K562 (cell line): ENCODE data around the gene HMGN1. TPM values are rescaled to one million over a fixed set of nuclear protein-coding genes. Genes with fewer than 3 reads are reported as not detected.

Source experiments
- BRF1 ChIP-seq: IDR thresholded peaks from 3 replicates; pipeline ENCODE4 v1.6.1; 2011; ENCODE audit warnings: borderline replicate concordance, mild to moderate bottlenecking; ENCODE audit not compliant: insufficient read length; ENCODE audit errors: extremely low read depth
- GTF2A2 ChIP-seq: IDR thresholded peaks from 2 replicates; pipeline ENCODE4 v1.6.1; 2016; ENCODE audit warnings: mild to moderate bottlenecking, missing genetic modification characterization, missing compliant biosample characterization
- IRF2 ChIP-seq: sonication (generic); formaldehyde crosslinking; IDR thresholded peaks from 2 replicates; pipeline ENCODE4 v1.8.1; 2022; ENCODE audit warnings: mild to moderate bottlenecking, missing genetic modification reagents
- KAT8 ChIP-seq: fragments of 450-650 bp; IDR thresholded peaks from 2 replicates; pipeline ENCODE4 v1.6.1; 2016; ENCODE audit warnings: low read depth, mild to moderate bottlenecking
- MXD1 ChIP-seq: fragments of 250-450 bp; sonication (Bioruptor Pico); IDR thresholded peaks from 2 replicates; pipeline ENCODE4 v1.8.0; 2021; ENCODE audit warnings: borderline replicate concordance, mild to moderate bottlenecking, moderate library complexity; ENCODE audit not compliant: poor library complexity, severe bottlenecking
- NCOA4 ChIP-seq: fragments of 450-650 bp; IDR thresholded peaks from 2 replicates; pipeline ENCODE4 v1.6.1; 2018; ENCODE audit warnings: mild to moderate bottlenecking; ENCODE audit not compliant: partially characterized antibody
- NR2C2 ChIP-seq, 2 experiments: fragments of 200-800 bp in 1 of 2; sonication (Bioruptor generic) in 1 of 2; sonication (generic) in 1 of 2; formaldehyde crosslinking in 1 of 2; IDR thresholded peaks; 2 replicates each; pipeline versions ENCODE4 v1.6.1 to v1.8.0; 2016 to 2022; ENCODE audit warnings: mild to moderate bottlenecking in 1 of 2, missing compliant biosample characterization in 1 of 2, missing genetic modification characterization in 1 of 2, missing genetic modification reagents in 1 of 2
- RB1 ChIP-seq: fragments of 450-650 bp; IDR thresholded peaks from 2 replicates; pipeline ENCODE4 v1.6.1; 2017; ENCODE audit warnings: low read depth, mild to moderate bottlenecking
- SPI1 ChIP-seq: IDR thresholded peaks from 2 replicates; pipeline ENCODE4 v1.6.1; 2011; ENCODE audit warnings: low read depth, low read length, control low read depth, borderline replicate concordance
- TCF7 ChIP-seq: sonication (generic); IDR thresholded peaks from 2 replicates; pipeline ENCODE4 v1.6.1; 2016; ENCODE audit warnings: antibody characterized with exemption, borderline replicate concordance
- ZNF280A ChIP-seq: fragments of 450-650 bp; IDR thresholded peaks from 2 replicates; pipeline ENCODE4 v1.6.1; 2018; ENCODE audit warnings: mild to moderate bottlenecking, low read depth; ENCODE audit not compliant: partially characterized antibody
- ZNF311 ChIP-seq: fragments of 250-450 bp; sonication (Bioruptor Pico); IDR thresholded peaks from 2 replicates; pipeline ENCODE4 v1.4.0; 2020; ENCODE audit warnings: mild to moderate bottlenecking, moderate library complexity
- ZNF431 ChIP-seq: sonication (generic); formaldehyde crosslinking; IDR thresholded peaks from 2 replicates; pipeline ENCODE4 v1.8.0; 2022; ENCODE audit warnings: mild to moderate bottlenecking, missing genetic modification reagents
- ZNF668 ChIP-seq: fragments of 250-450 bp; sonication (Bioruptor Pico); IDR thresholded peaks from 2 replicates; pipeline ENCODE4 v1.8.0; 2022; ENCODE audit warnings: mild to moderate bottlenecking, inconsistent platforms
- ZNF76 ChIP-seq: fragments of 250-450 bp; sonication (Bioruptor Pico); IDR thresholded peaks from 2 replicates; pipeline ENCODE4 v1.4.0; 2020; ENCODE audit warnings: mild to moderate bottlenecking, moderate library complexity, borderline replicate concordance
- ZNF766 ChIP-seq: fragments of 200-800 bp; sonication (Bioruptor generic); conservative IDR thresholded peaks from 2 replicates; pipeline ENCODE4 v1.6.1; 2016; ENCODE audit warnings: missing genetic modification characterization, missing compliant biosample characterization
- polyA plus RNA-seq, 8 experiments: library from polyadenylated mRNA; depleted of rRNA in 4 of 8; stranded (reverse) in 5 of 8; unstranded in 3 of 8; fragments of >200 nt; fragmentation: Nextera tagmentation in 2 of 8; fragmentation: Illumina TruSeq in 1 of 8; extraction: Ambion mirVana in 2 of 8; extraction: Trizol in 1 of 8; gene quantifications; 2 replicates each; pipeline versions ENCODE4 v1.2.1 to v1.2.3, GENCODE V29; 2011 to 2014; ENCODE audit warnings: inconsistent platforms in 1 of 8, missing spikeins in 1 of 8
- total RNA-seq, 7 experiments: library from RNA; depleted of rRNA in 6 of 7; stranded (reverse); fragments of >200 nt in 6 of 7; fragmentation: Illumina TruSeq in 2 of 7; extraction: Trizol in 2 of 7; gene quantifications; 2 replicates each; pipeline versions ENCODE4 v1.2.1 to v1.2.3, GENCODE V29; 2011 to 2021; ENCODE audit warnings: low replicate concordance in 1 of 7
- TF ChIP-seq, protein P1 (sequence below), 2 experiments: fragments of 450-650 bp; IDR thresholded peaks; 2 replicates each; pipeline ENCODE4 v1.6.1; 2016; ENCODE audit warnings: mild to moderate bottlenecking in 2 of 2, borderline replicate concordance in 1 of 2, low read depth in 1 of 2, moderate library complexity in 1 of 2

HMGN1 gene
- total and polyA plus RNA-seq, 9 of the 15 experiments (the other 6 are each of a cell fraction or from before 2014, with no cell fraction given) = 124 to 626 (median 498) TPM

- peak; percentile 94 for TF ChIP-seq RB1
- peak; percentile 35; the same call in 1 of the 2 replicates for TF ChIP-seq ZNF431 (CRISPR knock-in tag)
- TF ChIP-seq BRF1 = no peak
- peak; percentile 65; the same call in 1 of the 2 replicates for TF ChIP-seq ZNF311 (CRISPR knock-in tag)
- no peak for TF ChIP-seq NCOA4
- TF ChIP-seq ZNF668 (CRISPR knock-in tag) = 0 out of 2 replicates have a peak, but pooled peaks have one; percentile 52
- peak; percentile 97 for TF ChIP-seq GTF2A2 (tag)
- TF ChIP-seq NR2C2 (CRISPR knock-in tag; IDR thresholded peaks at IDR 0.05) = no peak; the same call in none of the 2 replicates
- TF ChIP-seq NR2C2 (tag; IDR thresholded peaks at IDR 0.05) = peak; percentile 63
- TF ChIP-seq ZNF76 (CRISPR knock-in tag) = peak; percentile 95; the same call in 1 of the 2 replicates
- peak; percentile 28 for TF ChIP-seq MXD1
- TF ChIP-seq ZNF280A = no peak
- TF ChIP-seq TCF7 = 0 out of 2 replicates have a peak, but pooled peaks have one; percentile 38
- peak; percentile 79; the same call in 1 of the 2 replicates for TF ChIP-seq ZNF766 (CRISPR knock-in tag)
- TF ChIP-seq SPI1 = peak; percentile 47; the same call in 1 of the 2 replicates
- no peak for TF ChIP-seq KAT8
- TF ChIP-seq, protein P1, sequence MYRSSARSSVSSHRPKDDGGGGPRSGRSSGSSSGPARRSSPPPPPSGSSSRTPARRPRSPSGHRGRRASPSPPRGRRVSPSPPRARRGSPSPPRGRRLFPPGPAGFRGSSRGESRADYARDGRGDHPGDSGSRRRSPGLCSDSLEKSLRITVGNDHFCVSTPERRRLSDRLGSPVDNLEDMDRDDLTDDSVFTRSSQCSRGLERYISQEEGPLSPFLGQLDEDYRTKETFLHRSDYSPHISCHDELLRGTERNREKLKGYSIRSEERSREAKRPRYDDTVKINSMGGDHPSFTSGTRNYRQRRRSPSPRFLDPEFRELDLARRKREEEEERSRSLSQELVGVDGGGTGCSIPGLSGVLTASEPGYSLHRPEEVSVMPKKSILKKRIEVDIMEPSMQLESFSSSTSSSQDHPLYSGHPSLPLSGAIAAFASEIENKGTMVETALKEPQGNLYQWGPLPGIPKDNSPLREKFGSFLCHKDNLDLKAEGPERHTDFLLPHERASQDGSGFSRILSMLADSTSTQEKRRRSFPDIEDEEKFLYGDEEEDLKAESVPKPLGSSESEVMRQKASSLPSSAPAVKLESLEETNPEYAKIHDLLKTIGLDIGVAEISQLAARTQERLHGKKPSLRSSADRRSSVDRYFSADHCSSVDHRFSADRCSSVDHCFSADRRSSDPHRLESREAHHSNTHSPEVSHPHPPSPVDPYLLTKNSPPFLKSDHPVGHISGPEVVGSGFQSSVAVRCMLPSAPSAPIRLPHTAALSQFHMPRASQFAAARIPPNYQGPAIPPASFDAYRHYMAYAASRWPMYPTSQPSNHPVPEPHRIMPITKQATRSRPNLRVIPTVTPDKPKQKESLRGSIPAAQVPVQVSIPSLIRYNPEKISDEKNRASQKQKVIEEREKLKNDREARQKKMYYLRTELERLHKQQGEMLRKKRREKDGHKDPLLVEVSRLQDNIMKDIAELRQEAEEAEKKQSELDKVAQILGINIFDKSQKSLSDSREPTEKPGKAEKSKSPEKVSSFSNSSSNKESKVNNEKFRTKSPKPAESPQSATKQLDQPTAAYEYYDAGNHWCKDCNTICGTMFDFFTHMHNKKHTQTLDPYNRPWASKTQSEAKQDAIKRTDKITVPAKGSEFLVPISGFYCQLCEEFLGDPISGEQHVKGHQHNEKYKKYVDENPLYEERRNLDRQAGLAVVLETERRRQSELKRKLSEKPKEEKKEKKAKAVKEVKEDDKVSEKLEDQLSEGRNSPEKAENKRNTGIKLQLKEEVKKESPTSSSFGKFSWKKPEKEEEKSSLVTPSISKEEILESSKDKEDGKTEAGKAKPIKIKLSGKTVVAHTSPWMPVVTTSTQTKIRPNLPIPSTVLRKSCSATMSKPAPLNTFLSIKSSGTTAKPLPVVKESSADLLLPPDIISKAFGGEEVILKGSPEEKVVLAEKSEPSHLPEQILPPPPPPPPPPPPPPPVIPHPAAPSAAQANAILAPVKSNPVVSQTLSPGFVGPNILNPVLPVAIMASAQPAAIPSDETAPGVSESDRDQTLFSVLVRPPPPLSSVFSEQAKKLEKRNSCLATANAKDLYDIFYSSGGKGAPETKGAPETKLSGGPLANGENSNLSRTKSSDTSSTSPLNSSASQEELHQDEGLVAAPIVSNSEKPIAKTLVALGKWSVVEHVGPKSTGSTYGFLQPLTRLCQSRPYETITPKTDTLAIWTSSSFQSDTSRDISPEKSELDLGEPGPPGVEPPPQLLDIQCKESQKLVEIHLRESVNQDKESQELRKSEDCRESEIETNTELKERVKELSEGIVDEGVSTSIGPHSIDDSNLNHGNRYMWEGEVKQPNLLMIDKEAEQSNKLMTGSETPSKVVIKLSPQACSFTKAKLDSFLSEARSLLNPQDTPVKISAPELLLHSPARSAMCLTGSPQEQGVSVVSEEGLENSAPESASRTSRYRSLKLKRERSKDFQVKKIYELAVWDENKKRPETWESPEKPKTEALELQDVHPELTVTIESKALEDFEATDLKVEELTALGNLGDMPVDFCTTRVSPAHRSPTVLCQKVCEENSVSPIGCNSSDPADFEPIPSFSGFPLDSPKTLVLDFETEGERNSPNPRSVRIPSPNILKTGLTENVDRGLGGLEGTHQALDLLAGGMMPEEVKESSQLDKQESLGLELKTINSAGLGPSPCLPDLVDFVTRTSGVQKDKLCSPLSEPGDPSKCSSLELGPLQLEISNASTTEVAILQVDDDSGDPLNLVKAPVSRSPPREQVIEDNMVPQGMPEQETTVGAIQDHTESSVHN (IDR thresholded peaks at IDR 0.05; ENCODE audit: borderline replicate concordance in 1 of 2, low read depth in 1 of 2) = no peak
- no peak for TF ChIP-seq IRF2 (CRISPR knock-in tag)
Observed at GRCh38 chr21:39313571-39314142, 35.2 kb downstream of the HMGN1 start, which contains the start of gene BRWD1 (continued).
